Esophagus muscularis mucosa (tissue), 4 donors: Measurements from ENCODE around the gene MGAT4C.

Experiments
- EP300 ChIP-seq: sonication (generic); formaldehyde crosslinking; IDR thresholded peaks from one replicate; pipeline ENCODE4 v1.6.1; 2017; ENCODE audit warnings: antibody characterized with exemption
- POLR2A ChIP-seq: fragments of 450-650 bp; IDR thresholded peaks from one replicate; pipeline ENCODE4 v1.6.1; 2017; ENCODE audit warnings: antibody characterized with exemption, moderate library complexity, mild to moderate bottlenecking, low read depth
- TF ChIP-seq, protein P1 (sequence below), 3 experiments: fragments of 200-600 bp in 2 of 3; fragments of 450-650 bp in 1 of 3; sonication (generic) in 2 of 3; IDR thresholded peaks; one replicate each; pipeline ENCODE4 v1.5.1; 2017 to 2019; ENCODE audit warnings: antibody characterized with exemption in 3 of 3, mild to moderate bottlenecking in 2 of 3, moderate library complexity in 1 of 3

DNA sequence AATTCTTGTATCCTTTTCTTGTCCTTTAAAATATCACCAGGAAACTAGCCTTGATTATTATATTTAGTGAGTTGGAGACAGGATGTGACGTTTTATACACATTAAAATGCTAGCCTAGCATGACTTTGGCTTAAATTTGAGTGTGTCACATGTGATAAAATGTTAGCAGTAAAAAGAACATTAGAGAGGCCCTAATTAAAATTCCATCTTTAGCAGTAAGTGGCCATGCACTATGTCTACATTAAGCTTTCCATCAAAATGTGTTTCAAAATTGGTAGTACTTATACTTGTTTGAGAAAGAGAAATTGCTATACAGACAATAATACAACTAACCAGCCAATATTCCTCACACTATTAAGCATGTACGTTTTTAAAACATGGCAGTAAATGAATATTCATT lies 29.9 kb upstream of the MGAT4C start:
- no peak for TF ChIP-seq EP300
- TF ChIP-seq, protein P1, sequence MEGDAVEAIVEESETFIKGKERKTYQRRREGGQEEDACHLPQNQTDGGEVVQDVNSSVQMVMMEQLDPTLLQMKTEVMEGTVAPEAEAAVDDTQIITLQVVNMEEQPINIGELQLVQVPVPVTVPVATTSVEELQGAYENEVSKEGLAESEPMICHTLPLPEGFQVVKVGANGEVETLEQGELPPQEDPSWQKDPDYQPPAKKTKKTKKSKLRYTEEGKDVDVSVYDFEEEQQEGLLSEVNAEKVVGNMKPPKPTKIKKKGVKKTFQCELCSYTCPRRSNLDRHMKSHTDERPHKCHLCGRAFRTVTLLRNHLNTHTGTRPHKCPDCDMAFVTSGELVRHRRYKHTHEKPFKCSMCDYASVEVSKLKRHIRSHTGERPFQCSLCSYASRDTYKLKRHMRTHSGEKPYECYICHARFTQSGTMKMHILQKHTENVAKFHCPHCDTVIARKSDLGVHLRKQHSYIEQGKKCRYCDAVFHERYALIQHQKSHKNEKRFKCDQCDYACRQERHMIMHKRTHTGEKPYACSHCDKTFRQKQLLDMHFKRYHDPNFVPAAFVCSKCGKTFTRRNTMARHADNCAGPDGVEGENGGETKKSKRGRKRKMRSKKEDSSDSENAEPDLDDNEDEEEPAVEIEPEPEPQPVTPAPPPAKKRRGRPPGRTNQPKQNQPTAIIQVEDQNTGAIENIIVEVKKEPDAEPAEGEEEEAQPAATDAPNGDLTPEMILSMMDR (IDR thresholded peaks at IDR 0.05), result no peak
- no peak for TF ChIP-seq POLR2A
